ENCODE results near the gene FAM53A. TPM values are rescaled to one million over a fixed set of nuclear protein-coding genes. Genes with fewer than 3 reads are reported as not detected.

Gene FAM53A
- polyA plus RNA-seq (2013, experiment 1 of 2) = 1.2 TPM
- polyA plus RNA-seq (2013, experiment 2 of 2) = 0.95 TPM

GRCh38 chr4:1683736-1684505, at the start of gene FAM53A:
FAM53A (minus strand) TSS chr4:1684313; CDS start chr4:1668741, 15,572 bp downstream.
- H3K79me1 ChIP-seq (replicated peaks; ENCODE audit: low read length, poor library complexity, severe bottlenecking) = peaks cover 3% of the 10 kb centered on the region
- peak within 1 kb of the TSS; percentile 99 for H3K4me2 ChIP-seq (ENCODE audit: low read length, poor library complexity, severe bottlenecking)
- H4K91ac ChIP-seq (ENCODE audit: low read length) = peak within 1 kb of the TSS; percentile 97
- no peak within 1 kb of the TSS for H2BK5ac ChIP-seq (ENCODE audit: low read depth, low read length, poor library complexity, severe bottlenecking)
- peak within 1 kb of the TSS; percentile 100 for H4K8ac ChIP-seq (ENCODE audit: low read length)
- H2BK15ac ChIP-seq (ENCODE audit: low read depth, poor library complexity, severe bottlenecking) = peak within 1 kb of the TSS; percentile 63
- H3K9me3 ChIP-seq (ENCODE audit: control insufficient read depth, low read length) = no peaks in the 10 kb centered on the region
- H3K27me3 ChIP-seq (ENCODE audit: control insufficient read depth in 1 of 2, insufficient read depth in 1 of 2, low read length in 2 of 2) = no peaks in the 10 kb centered on the region
- peak within 1 kb of the TSS; percentile 13 to 38 for H3K14ac ChIP-seq (ENCODE audit: low read length in 2 of 2)
- H2AFZ ChIP-seq (ENCODE audit: low read depth, low read length) = peak within 1 kb of the TSS; percentile 98
- DNase-seq = peak; percentile 76
- peak within 1 kb of the TSS; percentile 73 to 79 for H3K4me3 ChIP-seq (ENCODE audit: insufficient read depth in 1 of 2, low read depth in 1 of 2, low read length in 2 of 2)
- H3K9ac ChIP-seq (ENCODE audit: low read length) = peak within 1 kb of the TSS; percentile 89
- H3K18ac ChIP-seq (ENCODE audit: low read depth in 1 of 2, low read length in 2 of 2) = peak within 1 kb of the TSS; percentile 85 to 96
- H3K27ac ChIP-seq (ENCODE audit: low read length, poor library complexity, severe bottlenecking) = peak within 1 kb of the TSS; percentile 82
- H3K4ac ChIP-seq (ENCODE audit: low read depth in 1 of 2, low read length in 2 of 2) = peak within 1 kb of the TSS; percentile 60 to 99
- peaks cover 27% of the 10 kb centered on the region for H3K4me1 ChIP-seq (ENCODE audit: control insufficient read depth, insufficient read depth, low read depth, low read length)
- WGBS = 3% methylated on average over 54 of the region's 118 CpGs
- H2BK120ac ChIP-seq (ENCODE audit: low read depth, low read length) = no peak within 1 kb of the TSS
- peak within 1 kb of the TSS; percentile 7 to 46 for H3K23ac ChIP-seq (ENCODE audit: low read length in 2 of 2)
- peak within 1 kb of the TSS; percentile 49 for H2AK5ac ChIP-seq (ENCODE audit: low read length, severe bottlenecking)
- H2BK12ac ChIP-seq (ENCODE audit: low read length in 2 of 2) = peak within 1 kb of the TSS; percentile 11 to 79
- no peaks in the 10 kb centered on the region for H3K36me3 ChIP-seq (ENCODE audit: control insufficient read depth in 1 of 2, insufficient read depth in 2 of 2, low read depth in 1 of 2, low read length in 2 of 2)

- Histone ChIP-seq H3K36me3 (ENCODE audit: control insufficient read depth in 1 of 2, insufficient read depth in 2 of 2, low read depth in 1 of 2, low read length in 2 of 2) (peaks cover 56 to 66% of the 10 kb centered on the region in 2 experiments), H3K4ac (ENCODE audit: low read depth in 1 of 2, low read length in 2 of 2) (no peak overlapping the region), H3K4me3 (ENCODE audit: insufficient read depth in 1 of 2, low read depth in 1 of 2, low read length in 2 of 2) (no peak overlapping the region), H3K18ac (ENCODE audit: low read depth in 1 of 2, low read length in 2 of 2) (no peak overlapping the region), H3K9ac (ENCODE audit: low read length) (no peak overlapping the region), H2AFZ (ENCODE audit: low read depth, low read length) (no peak overlapping the region), H4K91ac (ENCODE audit: low read length) (no peak overlapping the region), H3K9me3 (ENCODE audit: control insufficient read depth, low read length) (peaks cover 12% of the 10 kb centered on the region), H3K27ac (ENCODE audit: low read length, poor library complexity, severe bottlenecking) (no peak overlapping the region), H3K27me3 (ENCODE audit: control insufficient read depth in 1 of 2, insufficient read depth in 1 of 2, low read length in 2 of 2) (no peaks in the 10 kb centered on the region), H3K14ac (ENCODE audit: low read length in 2 of 2) (no peak overlapping the region), H2BK12ac (ENCODE audit: low read length in 2 of 2) (no peak overlapping the region), H3K23ac (ENCODE audit: low read length in 2 of 2) (no peak overlapping the region), H2BK120ac (ENCODE audit: low read depth, low read length) (no peak overlapping the region), H3K4me2 (ENCODE audit: low read length, poor library complexity, severe bottlenecking) (no peak overlapping the region), H3K4me1 (ENCODE audit: control insufficient read depth, insufficient read depth, low read depth, low read length) (peaks cover 30% of the 10 kb centered on the region), H2AK5ac (ENCODE audit: low read length, severe bottlenecking) (no peak overlapping the region), H4K8ac (ENCODE audit: low read length) (no peak overlapping the region), H2BK5ac (ENCODE audit: low read depth, low read length, poor library complexity, severe bottlenecking) (no peak overlapping the region), H2BK15ac (ENCODE audit: low read depth, poor library complexity, severe bottlenecking) (no peak overlapping the region), H3K79me1 (replicated peaks; ENCODE audit: low read length, poor library complexity, severe bottlenecking) (peaks cover 35% of the 10 kb centered on the region)
- DNase-seq = no peak
- WGBS = 97% methylated on average over 10 of the region's 10 CpGs
These were observed 48.8 kb upstream of the FAM53A start for GRCh38 chr4:1732911-1733310.

- H4K91ac ChIP-seq (ENCODE audit: low read length) = no peak overlapping the region
- no peak overlapping the region for H2BK15ac ChIP-seq (ENCODE audit: low read depth, poor library complexity, severe bottlenecking)
- no peak overlapping the region for H3K27ac ChIP-seq (ENCODE audit: low read length, poor library complexity, severe bottlenecking)
- H3K9ac ChIP-seq (ENCODE audit: low read length) = no peak overlapping the region
- peaks cover 20% of the 10 kb centered on the region for H3K79me1 ChIP-seq (replicated peaks; ENCODE audit: low read length, poor library complexity, severe bottlenecking)
- H3K4ac ChIP-seq (ENCODE audit: low read depth in 1 of 2, low read length in 2 of 2) = no peak overlapping the region
- H3K18ac ChIP-seq (ENCODE audit: low read depth in 1 of 2, low read length in 2 of 2) = no peak overlapping the region
- no peak overlapping the region for H2BK120ac ChIP-seq (ENCODE audit: low read depth, low read length)
- no peak overlapping the region for H2AK5ac ChIP-seq (ENCODE audit: low read length, severe bottlenecking)
- no peak overlapping the region for H3K4me3 ChIP-seq (ENCODE audit: insufficient read depth in 1 of 2, low read depth in 1 of 2, low read length in 2 of 2)
- no peak overlapping the region for H2AFZ ChIP-seq (ENCODE audit: low read depth, low read length)
- no peak overlapping the region for H2BK5ac ChIP-seq (ENCODE audit: low read depth, low read length, poor library complexity, severe bottlenecking)
- no peaks in the 10 kb centered on the region for H3K9me3 ChIP-seq (ENCODE audit: control insufficient read depth, low read length)
- peaks cover 40 to 51% of the 10 kb centered on the region in 2 experiments for H3K36me3 ChIP-seq (ENCODE audit: control insufficient read depth in 1 of 2, insufficient read depth in 2 of 2, low read depth in 1 of 2, low read length in 2 of 2)
- H3K23ac ChIP-seq (ENCODE audit: low read length in 2 of 2) = no peak overlapping the region
- H3K4me2 ChIP-seq (ENCODE audit: low read length, poor library complexity, severe bottlenecking) = no peak overlapping the region
- WGBS = 95% methylated on average over 10 of the region's 10 CpGs
- no peak overlapping the region for H4K8ac ChIP-seq (ENCODE audit: low read length)
- no peak for DNase-seq
- H3K27me3 ChIP-seq (ENCODE audit: control insufficient read depth in 1 of 2, insufficient read depth in 1 of 2, low read length in 2 of 2) = no peaks in the 10 kb centered on the region
- peaks cover 40% of the 10 kb centered on the region for H3K4me1 ChIP-seq (ENCODE audit: control insufficient read depth, insufficient read depth, low read depth, low read length)
- no peak overlapping the region for H3K14ac ChIP-seq (ENCODE audit: low read length in 2 of 2)
- no peak overlapping the region for H2BK12ac ChIP-seq (ENCODE audit: low read length in 2 of 2)
These were observed 47.1 kb upstream of the FAM53A start for GRCh38 chr4:1731180-1731579.

GRCh38 chr4:1730532-1731135, 46.5 kb upstream of the FAM53A start:
- Histone ChIP-seq H2BK5ac (ENCODE audit: low read depth, low read length, poor library complexity, severe bottlenecking) (no peak overlapping the region), H3K79me1 (replicated peaks; ENCODE audit: low read length, poor library complexity, severe bottlenecking) (peaks cover 25% of the 10 kb centered on the region), H3K4me2 (ENCODE audit: low read length, poor library complexity, severe bottlenecking) (no peak overlapping the region), H2BK120ac (ENCODE audit: low read depth, low read length) (no peak overlapping the region), H4K8ac (ENCODE audit: low read length) (peak overlapping the region; percentile 24), H2AK5ac (ENCODE audit: low read length, severe bottlenecking) (peak overlapping the region; percentile 93), H3K4ac (ENCODE audit: low read depth in 1 of 2, low read length in 2 of 2) (no peak overlapping the region), H3K4me3 (ENCODE audit: insufficient read depth in 1 of 2, low read depth in 1 of 2, low read length in 2 of 2) (no peak overlapping the region), H3K9ac (ENCODE audit: low read length) (no peak overlapping the region), H2BK12ac (ENCODE audit: low read length in 2 of 2) (no peak overlapping the region), H3K18ac (ENCODE audit: low read depth in 1 of 2, low read length in 2 of 2) (no peak overlapping the region), H3K23ac (ENCODE audit: low read length in 2 of 2) (no peak overlapping the region), H3K27me3 (ENCODE audit: control insufficient read depth in 1 of 2, insufficient read depth in 1 of 2, low read length in 2 of 2) (no peaks in the 10 kb centered on the region), H3K4me1 (ENCODE audit: control insufficient read depth, insufficient read depth, low read depth, low read length) (peaks cover 46% of the 10 kb centered on the region), H2AFZ (ENCODE audit: low read depth, low read length) (no peak overlapping the region), H4K91ac (ENCODE audit: low read length) (no peak overlapping the region), H3K14ac (ENCODE audit: low read length in 2 of 2) (no peak overlapping the region), H3K9me3 (ENCODE audit: control insufficient read depth, low read length) (no peaks in the 10 kb centered on the region), H2BK15ac (ENCODE audit: low read depth, poor library complexity, severe bottlenecking) (no peak overlapping the region), H3K27ac (ENCODE audit: low read length, poor library complexity, severe bottlenecking) (no peak overlapping the region), H3K36me3 (ENCODE audit: control insufficient read depth in 1 of 2, insufficient read depth in 2 of 2, low read depth in 1 of 2, low read length in 2 of 2) (peaks cover 40 to 46% of the 10 kb centered on the region in 2 experiments)
- no peak for DNase-seq
- WGBS = 93% methylated on average over 15 of the region's 16 CpGs
